ENCODE results near the gene ALG2. TPM values are rescaled to one million over a fixed set of nuclear protein-coding genes. Genes with fewer than 3 reads are reported as not detected.

Gene ALG2
- polyA plus RNA-seq, 3 donors: 15.9 to 25.5 (median 23.6) TPM

GRCh38 chr9:99259231-99259918 is 37.6 kb upstream of the ALG2 start:
- H3K36me3 ChIP-seq (replicated peaks in 1 of 2; ENCODE audit: control insufficient read depth in 1 of 2, insufficient read depth in 2 of 2, low read length in 2 of 2): no peaks in the 10 kb centered on the region
- H3K4me3 ChIP-seq (replicated peaks in 1 of 3; ENCODE audit: low read depth in 2 of 3, low read length in 3 of 3): peak overlapping the region; percentile 14 to 66 (median 38)
- 43% methylated on average over 26 of the region's 27 CpGs for WGBS (ENCODE audit: insufficient coverage)
- DNase-seq: peak; percentile 19 to 46 (median 26)
- no peaks in the 10 kb centered on the region for H3K79me2 ChIP-seq (ENCODE audit: insufficient read depth, low read length)
- H3K4me2 ChIP-seq (replicated peaks; ENCODE audit: extremely low read depth, low read length, poor library complexity, severe bottlenecking): peak overlapping the region; percentile 53
- TF ChIP-seq, protein P1, sequence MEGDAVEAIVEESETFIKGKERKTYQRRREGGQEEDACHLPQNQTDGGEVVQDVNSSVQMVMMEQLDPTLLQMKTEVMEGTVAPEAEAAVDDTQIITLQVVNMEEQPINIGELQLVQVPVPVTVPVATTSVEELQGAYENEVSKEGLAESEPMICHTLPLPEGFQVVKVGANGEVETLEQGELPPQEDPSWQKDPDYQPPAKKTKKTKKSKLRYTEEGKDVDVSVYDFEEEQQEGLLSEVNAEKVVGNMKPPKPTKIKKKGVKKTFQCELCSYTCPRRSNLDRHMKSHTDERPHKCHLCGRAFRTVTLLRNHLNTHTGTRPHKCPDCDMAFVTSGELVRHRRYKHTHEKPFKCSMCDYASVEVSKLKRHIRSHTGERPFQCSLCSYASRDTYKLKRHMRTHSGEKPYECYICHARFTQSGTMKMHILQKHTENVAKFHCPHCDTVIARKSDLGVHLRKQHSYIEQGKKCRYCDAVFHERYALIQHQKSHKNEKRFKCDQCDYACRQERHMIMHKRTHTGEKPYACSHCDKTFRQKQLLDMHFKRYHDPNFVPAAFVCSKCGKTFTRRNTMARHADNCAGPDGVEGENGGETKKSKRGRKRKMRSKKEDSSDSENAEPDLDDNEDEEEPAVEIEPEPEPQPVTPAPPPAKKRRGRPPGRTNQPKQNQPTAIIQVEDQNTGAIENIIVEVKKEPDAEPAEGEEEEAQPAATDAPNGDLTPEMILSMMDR (IDR thresholded peaks at IDR 0.05): no peak
- intact Hi-C loops (cut with micrococcal nuclease): no loop called here
- peak overlapping the region; percentile 47 for H3K9ac ChIP-seq (ENCODE audit: insufficient read depth, low read length, poor library complexity, severe bottlenecking)
- Mint-ChIP-seq H3K27me3 (ENCODE audit: low read depth in 3 of 3) (peaks cover 0 to 3% (median 3%) of the 10 kb centered on the region in 3 donors), H3K4me1 (peaks cover 23% of the 10 kb centered on the region), H3K36me3 (no peaks in the 10 kb centered on the region), H3K27ac (peak overlapping the region in 6 of 7 donors; percentile 11 to 85 (median 49)), H3K4me3 (peak overlapping the region; percentile 76 to 82), H3K9me3 (no peaks in the 10 kb centered on the region)
- H3K27me3 ChIP-seq (ENCODE audit: control insufficient read depth in 2 of 2, insufficient read depth in 2 of 2, low read length in 2 of 2): no peaks in the 10 kb centered on the region
- peak overlapping the region; percentile 10 to 32 for H3K27ac ChIP-seq (ENCODE audit: low read depth in 1 of 2, low read length in 2 of 2)
- H3K9me3 ChIP-seq (replicated peaks in 1 of 2; ENCODE audit: control insufficient read depth in 1 of 2, insufficient read depth in 1 of 2, low read length in 2 of 2): no peaks in the 10 kb centered on the region
- H4K20me1 ChIP-seq (ENCODE audit: insufficient read depth, low read length): no peaks in the 10 kb centered on the region
- H2AFZ ChIP-seq (ENCODE audit: insufficient read depth, low read depth, low read length, poor library complexity, severe bottlenecking): peak overlapping the region; percentile 66
- peaks cover 0 to 4% of the 10 kb centered on the region in 2 donors for H3K4me1 ChIP-seq (ENCODE audit: control insufficient read depth in 1 of 2, insufficient read depth in 2 of 2, low read length in 2 of 2)

GRCh38 chr9:99257723-99258389 is 36.1 kb upstream of the ALG2 start:
- H3K79me2 ChIP-seq (ENCODE audit: insufficient read depth, low read length): no peaks in the 10 kb centered on the region
- no peak for DNase-seq
- no peak overlapping the region for H3K4me3 ChIP-seq (replicated peaks in 1 of 3; ENCODE audit: low read depth in 2 of 3, low read length in 3 of 3)
- H3K4me2 ChIP-seq (replicated peaks; ENCODE audit: extremely low read depth, low read length, poor library complexity, severe bottlenecking): no peak overlapping the region
- TF ChIP-seq, protein P1 (IDR thresholded peaks at IDR 0.05): no peak
- no peaks in the 10 kb centered on the region for H3K9me3 Mint-ChIP-seq
- H3K4me1 Mint-ChIP-seq: peaks cover 25% of the 10 kb centered on the region
- H3K9ac ChIP-seq (ENCODE audit: insufficient read depth, low read length, poor library complexity, severe bottlenecking): no peak overlapping the region
- H3K27me3 Mint-ChIP-seq (ENCODE audit: low read depth in 3 of 3): peaks cover 0 to 5% (median 4%) of the 10 kb centered on the region in 3 donors
- H3K36me3 Mint-ChIP-seq: no peaks in the 10 kb centered on the region
- 89% methylated on average over 8 of the region's 8 CpGs for WGBS (ENCODE audit: insufficient coverage)
- H4K20me1 ChIP-seq (ENCODE audit: insufficient read depth, low read length): no peaks in the 10 kb centered on the region
- peaks cover 0 to 4% of the 10 kb centered on the region in 2 donors for H3K4me1 ChIP-seq (ENCODE audit: control insufficient read depth in 1 of 2, insufficient read depth in 2 of 2, low read length in 2 of 2)
- no peak overlapping the region for H3K27ac ChIP-seq (ENCODE audit: low read depth in 1 of 2, low read length in 2 of 2)
- no peaks in the 10 kb centered on the region for H3K36me3 ChIP-seq (replicated peaks in 1 of 2; ENCODE audit: control insufficient read depth in 1 of 2, insufficient read depth in 2 of 2, low read length in 2 of 2)
- no peak overlapping the region for H2AFZ ChIP-seq (ENCODE audit: insufficient read depth, low read depth, low read length, poor library complexity, severe bottlenecking)
- no peak overlapping the region for H3K27ac Mint-ChIP-seq
- H3K9me3 ChIP-seq (replicated peaks in 1 of 2; ENCODE audit: control insufficient read depth in 1 of 2, insufficient read depth in 1 of 2, low read length in 2 of 2): no peaks in the 10 kb centered on the region
- no peaks in the 10 kb centered on the region for H3K27me3 ChIP-seq (ENCODE audit: control insufficient read depth in 2 of 2, insufficient read depth in 2 of 2, low read length in 2 of 2)
- no peak overlapping the region for H3K4me3 Mint-ChIP-seq
- intact Hi-C loops (cut with micrococcal nuclease): no loop called here
